Fibroblast of pulmonary artery (primary cell): ENCODE measurements around the gene RPL9.
"Not testable (repeated sequence)": the region's sequence is repeated elsewhere in the genome, so short reads cannot be mapped to it uniquely, and the experiment has no call there.

Experiments
- DNase-seq: peaks from one replicate; pipeline ENCODE4 v3.0.0-alpha.2; 2010; ENCODE audit warnings: low read depth
- H3K4me3 ChIP-seq: replicated peaks from 2 replicates; pipeline ENCODE4 v1.5.1; 2011; ENCODE audit warnings: low read depth, mild to moderate bottlenecking, control low read depth, low read length, moderate library complexity
- TF ChIP-seq, protein P1 (sequence below): IDR thresholded peaks from 2 replicates; pipeline ENCODE4 v1.5.1; 2011; ENCODE audit warnings: mild to moderate bottlenecking, control low read depth, low read length, inconsistent platforms; ENCODE audit errors: missing control alignments

The RPL9 gene

DNA sequence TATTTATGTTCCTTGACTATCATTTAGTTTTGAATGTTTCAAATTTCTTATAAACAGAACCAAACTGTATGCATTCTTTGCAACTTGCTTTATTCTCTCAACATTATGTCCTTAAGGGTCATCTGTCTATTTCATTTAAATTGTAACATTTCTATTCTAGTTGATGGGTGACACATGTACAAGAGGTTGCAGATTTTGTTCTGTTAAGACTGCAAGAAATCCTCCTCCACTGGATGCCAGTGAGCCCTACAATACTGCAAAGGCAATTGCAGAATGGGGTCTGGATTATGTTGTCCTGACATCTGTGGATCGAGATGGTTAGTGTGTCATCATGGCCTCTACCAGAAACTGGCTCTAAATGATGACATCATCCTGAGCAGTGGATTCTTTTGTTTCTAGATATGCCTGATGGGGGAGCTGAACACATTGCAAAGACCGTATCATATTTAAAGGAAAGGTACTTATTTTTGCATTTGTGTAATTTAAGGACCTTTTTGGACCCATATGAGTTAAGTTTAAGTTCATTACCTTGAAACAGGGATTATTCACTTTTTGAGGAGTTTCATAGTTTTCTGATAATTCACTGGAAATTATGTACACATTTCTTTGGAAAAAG is 6.3 kb upstream of the RPL9 start:
- TF ChIP-seq, protein P1, sequence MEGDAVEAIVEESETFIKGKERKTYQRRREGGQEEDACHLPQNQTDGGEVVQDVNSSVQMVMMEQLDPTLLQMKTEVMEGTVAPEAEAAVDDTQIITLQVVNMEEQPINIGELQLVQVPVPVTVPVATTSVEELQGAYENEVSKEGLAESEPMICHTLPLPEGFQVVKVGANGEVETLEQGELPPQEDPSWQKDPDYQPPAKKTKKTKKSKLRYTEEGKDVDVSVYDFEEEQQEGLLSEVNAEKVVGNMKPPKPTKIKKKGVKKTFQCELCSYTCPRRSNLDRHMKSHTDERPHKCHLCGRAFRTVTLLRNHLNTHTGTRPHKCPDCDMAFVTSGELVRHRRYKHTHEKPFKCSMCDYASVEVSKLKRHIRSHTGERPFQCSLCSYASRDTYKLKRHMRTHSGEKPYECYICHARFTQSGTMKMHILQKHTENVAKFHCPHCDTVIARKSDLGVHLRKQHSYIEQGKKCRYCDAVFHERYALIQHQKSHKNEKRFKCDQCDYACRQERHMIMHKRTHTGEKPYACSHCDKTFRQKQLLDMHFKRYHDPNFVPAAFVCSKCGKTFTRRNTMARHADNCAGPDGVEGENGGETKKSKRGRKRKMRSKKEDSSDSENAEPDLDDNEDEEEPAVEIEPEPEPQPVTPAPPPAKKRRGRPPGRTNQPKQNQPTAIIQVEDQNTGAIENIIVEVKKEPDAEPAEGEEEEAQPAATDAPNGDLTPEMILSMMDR = peak; percentile 33
- DNase-seq = peak; percentile 92
- H3K4me3 ChIP-seq = no peak overlapping the region

DNA sequence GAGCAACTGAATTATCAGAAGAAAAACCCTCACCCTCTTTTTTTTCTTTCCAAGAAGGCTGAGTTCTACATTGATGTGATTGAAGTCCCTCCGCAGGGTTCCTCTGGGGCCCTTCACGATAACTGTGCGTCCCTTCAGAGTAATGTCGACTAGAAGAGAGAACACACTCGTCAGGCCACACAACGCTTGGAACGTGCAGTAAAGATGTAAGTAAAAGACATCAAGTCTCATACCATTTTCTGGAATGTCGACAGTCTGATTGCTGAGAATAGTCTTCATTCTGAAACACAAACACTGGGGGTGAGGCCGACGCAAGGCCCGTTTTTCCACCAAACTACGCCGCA is 589 bp downstream of the RPL9 start:
- DNase-seq = not testable (repeated sequence)
- peak overlapping the region; percentile 96 for H3K4me3 ChIP-seq

DNA sequence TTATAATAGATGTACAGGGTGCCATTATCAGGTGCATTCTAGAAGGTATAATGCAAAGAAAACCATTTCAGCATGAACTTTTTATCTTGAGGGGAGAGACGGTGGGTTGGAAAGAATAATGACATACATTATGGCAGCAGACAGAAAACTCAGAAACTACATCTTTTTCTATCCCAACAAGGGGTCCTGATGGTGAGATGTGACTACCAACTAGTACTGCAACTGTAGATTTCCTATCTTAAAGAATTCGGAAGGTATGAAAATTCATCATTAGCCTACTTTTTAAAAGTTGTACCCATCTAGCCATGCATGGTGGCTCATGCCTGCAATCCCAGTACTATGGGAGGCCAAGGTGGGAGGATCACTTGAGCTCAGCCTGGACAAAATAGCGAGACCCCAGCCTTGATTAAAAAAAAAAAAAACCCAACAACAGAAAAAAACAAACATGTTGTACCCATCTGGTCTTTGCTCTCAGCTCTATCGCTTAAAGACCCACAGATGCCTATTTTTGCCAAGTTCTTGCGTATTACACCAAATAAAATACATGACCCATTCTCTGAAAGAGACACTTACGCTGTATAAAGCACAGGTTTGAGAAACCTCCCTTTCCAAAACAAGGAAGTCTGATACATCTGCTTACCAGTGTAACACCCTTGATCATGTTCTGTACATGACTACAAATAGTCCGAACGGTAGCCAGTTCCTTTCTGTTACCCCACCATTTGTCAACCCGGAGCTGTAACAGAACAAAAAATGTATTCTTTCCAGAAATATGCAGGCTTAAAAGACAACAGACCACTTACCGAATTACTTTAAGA is 1.6 kb downstream of the RPL9 start:
- TF ChIP-seq, protein P1 = no peak

GRCh38 chr4:39455486-39455885 is 3.2 kb downstream of the RPL9 start:
- no peak overlapping the region for H3K4me3 ChIP-seq
- TF ChIP-seq, protein P1 = no peak
- no peak for DNase-seq

More for the DNA sequence above, 1.6 kb downstream of the RPL9 start:
- H3K4me3 ChIP-seq = peak overlapping the region; percentile 96
- DNase-seq = no peak

DNA sequence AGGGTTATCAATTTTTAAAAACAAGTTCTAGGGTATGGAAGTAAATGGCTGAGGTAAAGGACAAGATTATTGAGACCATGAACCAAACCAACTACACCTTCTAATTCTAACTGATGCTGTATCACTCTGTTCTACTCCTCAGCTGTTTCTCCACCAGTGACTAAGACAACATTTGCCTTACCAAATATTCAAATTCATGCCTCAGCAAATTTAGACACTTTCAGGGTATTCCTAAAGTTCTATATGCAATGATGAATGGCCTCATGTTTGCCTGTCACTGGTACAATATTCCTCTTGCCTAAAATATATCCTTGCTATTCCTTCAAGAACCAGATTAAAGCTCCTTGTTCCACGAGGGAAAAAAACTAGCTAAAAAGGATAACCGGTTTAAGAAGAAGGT is 5.0 kb downstream of the RPL9 start:
- DNase-seq = no peak
- H3K4me3 ChIP-seq = no peak overlapping the region
- TF ChIP-seq, protein P1 = no peak

DNA sequence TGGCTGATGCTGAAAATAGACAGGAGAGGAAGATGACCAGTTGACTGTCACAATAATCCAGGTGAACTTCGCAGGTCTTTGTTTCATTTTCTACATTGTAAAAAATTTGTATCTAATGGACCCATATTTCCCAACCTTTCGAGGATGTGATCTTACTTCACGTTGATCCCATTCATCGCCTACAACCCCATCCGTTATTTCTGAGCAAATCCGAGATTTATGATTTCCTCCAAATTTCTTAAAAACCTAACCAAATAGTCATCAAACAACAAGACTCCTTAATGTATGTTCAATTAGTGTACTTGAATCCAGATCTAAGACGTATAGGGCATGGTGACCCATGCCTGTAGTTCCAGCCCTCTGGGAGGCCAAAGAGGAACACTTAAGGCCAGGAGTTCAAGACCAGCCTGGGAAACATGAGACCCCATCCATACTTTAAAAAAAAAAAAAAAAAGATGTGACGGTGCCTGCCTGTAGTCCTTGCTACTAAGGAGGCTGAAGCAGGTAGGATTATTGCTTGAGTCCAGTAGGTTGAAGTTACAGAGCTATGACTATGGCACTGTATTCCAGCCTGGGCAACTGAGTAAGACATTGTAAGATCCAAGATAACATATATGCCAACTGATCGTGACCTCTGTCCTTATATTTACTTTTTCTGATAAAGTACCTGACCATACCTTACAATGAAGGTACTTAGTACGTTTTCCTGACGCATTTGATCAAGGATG is 5.7 kb downstream of the RPL9 start:
- DNase-seq = no peak
- TF ChIP-seq, protein P1 = no peak
- no peak overlapping the region for H3K4me3 ChIP-seq

DNA sequence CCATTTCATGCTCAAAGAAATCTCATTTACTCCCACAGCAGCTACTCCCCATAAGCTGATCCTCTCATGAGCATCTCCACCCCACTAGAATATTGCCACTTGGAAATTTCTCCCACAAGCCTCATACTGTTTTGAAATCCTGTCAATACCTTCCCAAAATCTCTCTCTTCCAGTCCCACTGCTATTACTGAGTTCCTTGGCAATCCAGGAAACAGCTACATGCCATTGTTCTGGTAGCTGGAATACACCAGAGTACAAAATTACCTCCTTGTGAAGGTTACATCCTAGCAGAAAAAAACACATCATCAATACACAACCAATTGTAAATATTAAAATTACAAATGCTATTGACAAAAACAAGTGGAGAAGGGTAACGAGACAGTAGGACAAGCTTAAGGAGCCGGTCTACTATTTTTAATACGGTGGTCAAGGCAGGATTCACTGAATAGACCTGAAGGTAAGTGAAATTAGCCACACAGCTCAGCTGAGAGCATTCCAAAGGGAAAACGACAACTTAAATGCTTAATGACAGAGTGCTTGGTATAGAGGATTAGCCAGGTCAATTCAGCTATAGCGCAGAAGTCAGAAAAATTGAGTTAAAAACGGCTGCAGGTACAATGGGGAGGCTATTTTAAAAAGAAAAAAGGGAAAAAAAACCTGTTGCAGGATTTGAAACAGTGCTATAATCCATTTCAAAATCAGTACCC is 6.4 kb downstream of the RPL9 start:
- no peak overlapping the region for H3K4me3 ChIP-seq
- TF ChIP-seq, protein P1 = no peak
- DNase-seq = no peak
